ENCODE data around the gene COL4A2.
"Not testable (repeated sequence)": the region's sequence is repeated elsewhere in the genome, so short reads cannot be mapped to it uniquely, and the experiment has no call there.

COL4A2 gene

GRCh38 chr13:110448677-110449076 is 141.6 kb downstream of the COL4A2 start:
- ChIA-PET CTCF (no interaction called here), POLR2A (ENCODE audit: low non-redundant PET) (no interaction called here)
- DNase-seq (ENCODE audit: low spot score), result no peak
- no peak overlapping the region for H3K27ac ChIP-seq
- no peak for TF ChIP-seq CTCF (conservative IDR thresholded peaks at IDR 0.05; ENCODE audit: low read depth)

GRCh38 chr13:110449219-110450015 is 142.3 kb downstream of the COL4A2 start:
- no peak for TF ChIP-seq CTCF (conservative IDR thresholded peaks at IDR 0.05; ENCODE audit: low read depth)
- no peak overlapping the region for H3K27ac ChIP-seq
- POLR2A ChIA-PET (ENCODE audit: low non-redundant PET), result no interaction called here
- CTCF ChIA-PET, result no interaction called here
- DNase-seq (ENCODE audit: low spot score), result no peak

GRCh38 chr13:110450016-110450900 is 143.2 kb downstream of the COL4A2 start:
- no peak for TF ChIP-seq CTCF (conservative IDR thresholded peaks at IDR 0.05; ENCODE audit: low read depth)
- no peak overlapping the region for H3K27ac ChIP-seq
- no peak for DNase-seq (ENCODE audit: low spot score)
- ChIA-PET CTCF (no interaction called here), POLR2A (ENCODE audit: low non-redundant PET) (no interaction called here)

GRCh38 chr13:110450941-110451730 is 144.1 kb downstream of the COL4A2 start:
- ChIA-PET POLR2A (ENCODE audit: low non-redundant PET) (no interaction called here), CTCF (interaction anchor here (1.2 kb wide), 1 partner anchor 202 kb away, joined by 3 read pairs; no protein-coding TSS in a partner anchor)
- no peak overlapping the region for H3K27ac ChIP-seq
- DNase-seq (ENCODE audit: low spot score), result no peak
- TF ChIP-seq CTCF (conservative IDR thresholded peaks at IDR 0.05; ENCODE audit: low read depth), result no peak

GRCh38 chr13:110453091-110453490 is 146.0 kb downstream of the COL4A2 start:
- DNase-seq (ENCODE audit: low spot score); H3K27ac ChIP-seq; POLR2A ChIA-PET (ENCODE audit: low non-redundant PET); CTCF ChIA-PET: not testable (repeated sequence)

GRCh38 chr13:110453797-110454196 is 146.7 kb downstream of the COL4A2 start:
- TF ChIP-seq CTCF (conservative IDR thresholded peaks at IDR 0.05; ENCODE audit: low read depth), result no peak
- H3K27ac ChIP-seq, result no peak overlapping the region
- POLR2A ChIA-PET (ENCODE audit: low non-redundant PET), result no interaction called here
- DNase-seq (ENCODE audit: low spot score), result no peak
- CTCF ChIA-PET, result interaction anchor here (0.6 kb wide), 1 partner anchor 197 kb away, joined by 3 read pairs; no protein-coding TSS in a partner anchor

All from RWPE1 (cell line).